ENCODE data around the gene BPIFB2.
"Not testable (repeated sequence)": the region's sequence is repeated elsewhere in the genome, so short reads cannot be mapped to it uniquely, and the experiment has no call there.

BPIFB2 gene

GRCh38 chr20:33042983-33043730 is 35.7 kb downstream of the BPIFB2 start:
- no peak for DNase-seq

- DNase-seq = no peak
These were observed 36.3 kb downstream of the BPIFB2 start for GRCh38 chr20:33043731-33044181.

- not testable (repeated sequence) for DNase-seq
These were observed 37.7 kb downstream of the BPIFB2 start for GRCh38 chr20:33045129-33045721.

GRCh38 chr20:33046412-33046811 is 38.9 kb downstream of the BPIFB2 start:
- no peak for DNase-seq

- DNase-seq = no peak
These were observed 43.8 kb downstream of the BPIFB2 start for GRCh38 chr20:33051333-33051732.

GRCh38 chr20:33053291-33054106 is 46.0 kb downstream of the BPIFB2 start, which contains the start of gene BPIFB3:
TSS of gene BPIFB3 (plus strand) at chr20:33053903. CDS start at chr20:33055436, 1,533 bp downstream.
- no peak for DNase-seq

- no peak for DNase-seq
These were observed 46.9 kb downstream of the BPIFB2 start for GRCh38 chr20:33054381-33054780.

GRCh38 chr20:33054791-33055190 is 47.3 kb downstream of the BPIFB2 start:
- DNase-seq = no peak

GRCh38 chr20:33059136-33059535 is 51.6 kb downstream of the BPIFB2 start:
- DNase-seq = no peak

- no peak for DNase-seq
These were observed 52.4 kb downstream of the BPIFB2 start for GRCh38 chr20:33059741-33060390.

GRCh38 chr20:33061658-33062028 is 54.1 kb downstream of the BPIFB2 start:
- no peak for DNase-seq

GRCh38 chr20:33062105-33062824 is 54.8 kb downstream of the BPIFB2 start:
- DNase-seq = no peak

- DNase-seq = no peak
These were observed 55.3 kb downstream of the BPIFB2 start for GRCh38 chr20:33062825-33063149.

- no peak for DNase-seq
These were observed 55.8 kb downstream of the BPIFB2 start for GRCh38 chr20:33063271-33063670.

GRCh38 chr20:33064572-33065287 is 57.2 kb downstream of the BPIFB2 start:
- no peak for DNase-seq

GRCh38 chr20:33065785-33066184 is 58.3 kb downstream of the BPIFB2 start:
- no peak for DNase-seq

- no peak for DNase-seq
These were observed 60.3 kb downstream of the BPIFB2 start for GRCh38 chr20:33067806-33068205.

GRCh38 chr20:33068251-33068939 is 60.9 kb downstream of the BPIFB2 start:
- DNase-seq = no peak

- no peak for DNase-seq
These were observed 62.2 kb downstream of the BPIFB2 start for GRCh38 chr20:33069673-33070072.

GRCh38 chr20:33070111-33071053 is 62.9 kb downstream of the BPIFB2 start:
- no peak for DNase-seq
